Cardiac muscle cell (in vitro differentiated cells and primary cell): ENCODE measurements around the gene APOBEC2. TPM values are rescaled to one million over a fixed set of nuclear protein-coding genes. Genes with fewer than 3 reads are reported as not detected.

Experiments used
- DNase-seq, 2 donors: peaks; one replicate each; pipeline versions ENCODE4 v3.0.0 to v3.0.0-alpha.2; 2010 to 2017; ENCODE audit warnings: low read depth in 1 of 2, low spot score in 1 of 2
- H3K27ac ChIP-seq: fragments of 200-600 bp; sonication (generic); 2 replicates; pipeline ENCODE4 v1.5.1; 2016
- H3K27me3 ChIP-seq: fragments of 200-600 bp; sonication (generic); 2 replicates; pipeline ENCODE4 v1.6.0; 2016; ENCODE audit warnings: control low read depth
- H3K36me3 ChIP-seq: fragments of 200-600 bp; sonication (generic); 2 replicates; pipeline ENCODE4 v1.5.1; 2016; ENCODE audit warnings: control low read depth
- H3K4me1 ChIP-seq: fragments of 200-600 bp; sonication (generic); 2 replicates; pipeline ENCODE4 v1.8.1; 2017; ENCODE audit warnings: low read depth, mild to moderate bottlenecking, mixed run types
- H3K4me3 ChIP-seq: fragments of 200-600 bp; sonication (generic); 2 replicates; pipeline ENCODE4 v1.5.1; 2016; ENCODE audit warnings: mild to moderate bottlenecking
- H3K9me3 ChIP-seq: fragments of 200-600 bp; sonication (generic); 2 replicates; pipeline ENCODE4 v1.5.1; 2017; ENCODE audit warnings: low read depth, mild to moderate bottlenecking, control low read depth
- polyA plus RNA-seq: library from polyadenylated mRNA; unstranded; fragments of >200 nt; fragmentation: Nextera tagmentation; extraction: Ambion mirVana; gene quantifications from 2 replicates; pipeline ENCODE4 v1.2.1, GENCODE V29; 2016
- total RNA-seq: library from RNA; depleted of rRNA; stranded (reverse); fragments of >200 nt; gene quantifications from 2 replicates; pipeline ENCODE4 v1.2.3, GENCODE V29; 2016
- TF ChIP-seq, protein P1 (sequence below): IDR thresholded peaks from 2 replicates; pipeline ENCODE4 v1.5.1; 2012; ENCODE audit warnings: low read depth, mild to moderate bottlenecking, low read length

Gene APOBEC2
- total and polyA plus RNA-seq, 2 experiments from 2014 or later = 135 to 156 TPM

DNA sequence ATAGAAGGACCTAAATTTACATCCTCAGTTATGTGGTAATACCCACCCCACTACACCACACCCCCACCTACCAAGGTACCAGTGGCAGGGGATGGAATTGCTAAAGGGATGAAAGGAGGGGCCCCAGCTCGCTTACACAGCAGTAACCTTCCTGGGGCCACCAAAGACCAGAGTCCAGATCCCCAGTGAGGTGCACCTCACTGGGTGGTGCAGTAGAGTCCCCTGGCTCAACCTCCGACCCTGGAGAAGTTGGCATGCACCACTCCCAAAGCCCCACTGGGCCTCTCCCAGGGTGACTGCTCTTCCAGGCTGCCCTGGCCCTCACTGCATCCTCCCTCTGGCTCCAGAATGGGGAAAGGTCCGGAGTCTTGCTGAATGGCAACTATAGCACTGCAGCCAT, 14.8 kb upstream of the APOBEC2 start:
- TF ChIP-seq, protein P1, sequence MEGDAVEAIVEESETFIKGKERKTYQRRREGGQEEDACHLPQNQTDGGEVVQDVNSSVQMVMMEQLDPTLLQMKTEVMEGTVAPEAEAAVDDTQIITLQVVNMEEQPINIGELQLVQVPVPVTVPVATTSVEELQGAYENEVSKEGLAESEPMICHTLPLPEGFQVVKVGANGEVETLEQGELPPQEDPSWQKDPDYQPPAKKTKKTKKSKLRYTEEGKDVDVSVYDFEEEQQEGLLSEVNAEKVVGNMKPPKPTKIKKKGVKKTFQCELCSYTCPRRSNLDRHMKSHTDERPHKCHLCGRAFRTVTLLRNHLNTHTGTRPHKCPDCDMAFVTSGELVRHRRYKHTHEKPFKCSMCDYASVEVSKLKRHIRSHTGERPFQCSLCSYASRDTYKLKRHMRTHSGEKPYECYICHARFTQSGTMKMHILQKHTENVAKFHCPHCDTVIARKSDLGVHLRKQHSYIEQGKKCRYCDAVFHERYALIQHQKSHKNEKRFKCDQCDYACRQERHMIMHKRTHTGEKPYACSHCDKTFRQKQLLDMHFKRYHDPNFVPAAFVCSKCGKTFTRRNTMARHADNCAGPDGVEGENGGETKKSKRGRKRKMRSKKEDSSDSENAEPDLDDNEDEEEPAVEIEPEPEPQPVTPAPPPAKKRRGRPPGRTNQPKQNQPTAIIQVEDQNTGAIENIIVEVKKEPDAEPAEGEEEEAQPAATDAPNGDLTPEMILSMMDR = no peak
- Histone ChIP-seq H3K27me3 (no peaks in the 10 kb centered on the region), H3K36me3 (no peaks in the 10 kb centered on the region), H3K27ac (no peak overlapping the region), H3K9me3 (no peaks in the 10 kb centered on the region), H3K4me3 (no peak overlapping the region), H3K4me1 (peaks cover 22% of the 10 kb centered on the region)
- no peak for DNase-seq

- H3K4me1 ChIP-seq = peaks cover 22% of the 10 kb centered on the region
- no peaks in the 10 kb centered on the region for H3K9me3 ChIP-seq
- no peaks in the 10 kb centered on the region for H3K36me3 ChIP-seq
- TF ChIP-seq, protein P1 = peak; percentile 75
- no peak within 1 kb of the TSS for H3K4me3 ChIP-seq
- DNase-seq = peak; percentile 30 to 64
- H3K27me3 ChIP-seq = no peaks in the 10 kb centered on the region
- no peak within 1 kb of the TSS for H3K27ac ChIP-seq
Measured at GRCh38 chr6:41039060-41039998, 13.7 kb upstream of the APOBEC2 start, which contains the start of gene UNC5CL. Gene UNC5CL, minus strand, starts transcription at chr6:41039221. Its CDS starts 4,147 bp downstream, at chr6:41035074.

- Histone ChIP-seq H3K4me1 (peaks cover 27% of the 10 kb centered on the region), H3K9me3 (no peaks in the 10 kb centered on the region), H3K27ac (no peak overlapping the region), H3K36me3 (no peaks in the 10 kb centered on the region), H3K27me3 (no peaks in the 10 kb centered on the region), H3K4me3 (no peak overlapping the region)
- no peak for DNase-seq
- TF ChIP-seq, protein P1 = no peak
Measured at GRCh38 chr6:41040101-41040939, 12.7 kb upstream of the APOBEC2 start.

DNA sequence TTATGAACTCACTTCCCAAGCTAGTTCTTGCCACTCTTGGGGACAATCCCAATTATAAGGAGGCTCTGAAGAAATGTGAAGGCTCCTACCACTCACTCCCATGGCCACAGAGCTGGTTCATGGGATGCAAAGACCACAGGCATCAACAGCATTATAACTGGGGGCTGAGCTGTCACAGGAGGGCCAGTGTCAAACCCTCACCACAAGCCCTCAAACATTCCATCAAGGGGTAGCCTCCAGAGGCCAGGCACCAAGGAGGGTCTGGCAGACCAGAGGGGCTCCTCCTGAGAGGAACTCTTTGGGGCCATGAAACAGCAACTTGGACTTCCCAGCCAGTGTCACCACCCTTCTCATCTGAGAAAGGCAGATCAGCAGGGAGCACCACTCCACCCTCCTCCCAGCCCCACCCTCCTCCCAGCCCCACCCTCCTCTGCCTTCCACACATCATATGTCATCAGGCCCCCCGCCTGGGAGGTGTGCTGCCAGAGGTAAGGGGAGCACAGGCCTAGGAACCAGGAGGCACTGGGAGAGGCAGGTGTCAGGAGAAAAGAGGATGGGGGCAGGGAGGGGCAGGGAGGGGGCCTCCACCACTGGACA, 12.0 kb upstream of the APOBEC2 start:
- Histone ChIP-seq H3K4me3 (no peak overlapping the region), H3K4me1 (peaks cover 34% of the 10 kb centered on the region), H3K27ac (no peak overlapping the region), H3K36me3 (no peaks in the 10 kb centered on the region), H3K9me3 (no peaks in the 10 kb centered on the region), H3K27me3 (no peaks in the 10 kb centered on the region)
- TF ChIP-seq, protein P1 = no peak
- no peak for DNase-seq
